Stimulated activated CD8-positive, alpha-beta memory T cell treated with anti-CD3 and anti-CD28 coated beads, Interleukin-15, amount 100 ng/mL, for 1 hour (primary cell): ENCODE measurements around the gene ISM1.

Source experiments
- DNase-seq: peaks from one replicate; pipeline ENCODE4 v3.0.0-alpha.2; 2020; ENCODE audit warnings: low read depth

Gene ISM1

DNA sequence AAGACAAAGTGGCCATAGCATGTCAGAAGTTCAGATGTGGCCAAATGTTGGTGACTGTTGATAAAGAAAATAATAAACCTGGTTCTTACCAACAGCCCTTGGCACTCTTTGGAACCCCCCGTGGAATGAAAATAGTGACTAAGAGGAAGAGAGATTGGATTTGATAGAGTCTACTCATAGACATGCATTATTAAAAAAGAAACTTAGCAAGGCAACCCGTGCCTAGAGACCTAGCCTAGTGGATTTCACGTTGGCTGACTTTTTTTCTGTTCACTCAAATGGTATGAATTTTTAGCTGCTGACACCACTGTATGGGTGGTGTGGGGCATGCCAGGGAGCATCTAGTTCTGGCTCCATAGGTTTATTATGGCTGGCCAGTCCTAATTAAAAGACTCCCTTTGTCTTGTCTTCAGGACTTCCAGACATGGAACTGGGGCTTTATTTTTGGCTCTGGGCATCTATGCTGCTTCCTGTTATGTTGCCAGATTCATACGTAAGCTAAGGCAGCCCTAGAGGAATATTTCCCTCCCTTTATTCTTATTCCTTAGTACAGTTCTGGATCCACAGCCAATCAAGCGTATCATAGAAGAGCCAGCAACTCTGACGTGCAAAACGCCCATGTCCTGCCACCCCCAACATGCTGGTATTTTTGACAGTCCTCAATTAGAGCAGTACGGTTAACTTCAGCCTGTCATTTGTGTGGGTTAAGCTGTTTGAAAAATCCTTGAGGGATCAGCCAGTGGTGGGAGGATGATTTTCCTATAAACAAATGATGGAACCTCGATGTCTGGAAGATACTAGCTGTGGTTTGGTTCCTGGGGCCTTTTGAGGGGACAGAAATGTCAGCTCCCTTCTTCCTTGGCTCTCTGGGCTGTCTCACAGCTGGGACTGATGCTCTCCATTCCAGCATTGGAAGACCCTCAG lies 127.5 kb downstream of the ISM1 start:
- no peak for DNase-seq

DNA sequence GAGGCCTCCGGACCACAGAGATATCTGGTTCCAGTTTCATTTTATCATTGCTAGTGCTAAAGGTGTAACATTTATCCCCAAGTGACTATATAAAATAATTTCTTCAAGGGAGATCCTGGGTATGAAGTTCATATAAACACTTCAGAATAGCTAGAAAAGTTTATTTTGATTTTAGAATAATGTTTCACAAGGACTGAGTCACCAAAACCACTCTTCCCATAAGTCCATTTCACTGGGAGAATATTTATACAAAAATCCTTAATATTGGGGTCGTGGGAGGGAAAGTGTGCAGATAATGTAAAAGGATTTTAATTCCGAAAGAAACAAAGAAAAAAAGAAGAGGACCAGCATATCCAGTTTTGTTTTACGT lies 128.1 kb downstream of the ISM1 start:
- no peak for DNase-seq
